ENCODE data around the gene CADPS2.

DNA sequence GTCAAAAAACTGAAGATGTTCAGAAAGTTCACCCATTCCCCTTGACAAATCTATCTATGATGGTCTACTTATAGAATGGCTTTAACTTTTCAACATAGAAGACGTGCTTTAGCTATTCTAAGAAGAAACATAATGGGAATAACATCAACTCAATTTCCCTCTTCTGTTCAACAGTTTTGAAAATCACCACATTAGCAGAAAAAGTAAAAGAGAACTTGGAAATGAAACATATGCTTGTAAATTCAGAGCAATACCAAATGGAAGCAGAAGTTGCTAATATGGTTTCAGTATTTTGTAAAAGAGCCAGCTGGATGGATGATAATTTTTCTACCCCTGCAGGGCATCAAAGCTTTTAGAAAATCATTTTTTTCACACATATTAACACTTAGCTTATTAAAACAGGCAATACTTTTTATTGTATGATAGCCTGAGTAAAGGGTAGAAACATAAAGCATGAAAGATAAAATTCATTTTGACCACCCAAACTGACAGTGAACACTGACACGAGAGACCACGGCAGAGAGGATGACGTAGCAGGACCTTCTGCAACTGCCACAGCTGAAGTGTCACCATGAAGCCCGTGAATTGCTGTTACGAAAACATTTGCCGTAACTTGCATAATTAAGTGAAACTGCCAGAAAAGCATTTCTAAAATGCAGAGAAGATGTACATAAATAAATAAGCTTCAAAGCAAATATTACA, 542.5 kb downstream of the CADPS2 start:
- no peak for TF ChIP-seq POLR2A (IDR thresholded peaks at IDR 0.05)
- TF ChIP-seq, protein P1, sequence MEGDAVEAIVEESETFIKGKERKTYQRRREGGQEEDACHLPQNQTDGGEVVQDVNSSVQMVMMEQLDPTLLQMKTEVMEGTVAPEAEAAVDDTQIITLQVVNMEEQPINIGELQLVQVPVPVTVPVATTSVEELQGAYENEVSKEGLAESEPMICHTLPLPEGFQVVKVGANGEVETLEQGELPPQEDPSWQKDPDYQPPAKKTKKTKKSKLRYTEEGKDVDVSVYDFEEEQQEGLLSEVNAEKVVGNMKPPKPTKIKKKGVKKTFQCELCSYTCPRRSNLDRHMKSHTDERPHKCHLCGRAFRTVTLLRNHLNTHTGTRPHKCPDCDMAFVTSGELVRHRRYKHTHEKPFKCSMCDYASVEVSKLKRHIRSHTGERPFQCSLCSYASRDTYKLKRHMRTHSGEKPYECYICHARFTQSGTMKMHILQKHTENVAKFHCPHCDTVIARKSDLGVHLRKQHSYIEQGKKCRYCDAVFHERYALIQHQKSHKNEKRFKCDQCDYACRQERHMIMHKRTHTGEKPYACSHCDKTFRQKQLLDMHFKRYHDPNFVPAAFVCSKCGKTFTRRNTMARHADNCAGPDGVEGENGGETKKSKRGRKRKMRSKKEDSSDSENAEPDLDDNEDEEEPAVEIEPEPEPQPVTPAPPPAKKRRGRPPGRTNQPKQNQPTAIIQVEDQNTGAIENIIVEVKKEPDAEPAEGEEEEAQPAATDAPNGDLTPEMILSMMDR (IDR thresholded peaks at IDR 0.05): no peak
